Mucosa of gallbladder (tissue), 1 donor: ENCODE measurements around the gene TLR8. TPM values are rescaled to one million over a fixed set of nuclear protein-coding genes. Genes with fewer than 3 reads are reported as not detected.
"Not testable (repeated sequence)": the region's sequence is repeated elsewhere in the genome, so short reads cannot be mapped to it uniquely, and the experiment has no call there.

Source experiments
- DNase-seq: peaks from one replicate; pipeline ENCODE4 v3.0.0-alpha.2; 2020; ENCODE audit warnings: low spot score
- total RNA-seq: library from RNA; stranded (reverse); gene quantifications from one replicate; pipeline ENCODE4 v1.2.1, GENCODE V29; 2021
- donor health status: DM: no; HTN: no; CAD: no.

TLR8 gene
- total RNA-seq, 1 donor from 2014 or later: 1.4 TPM

DNA sequence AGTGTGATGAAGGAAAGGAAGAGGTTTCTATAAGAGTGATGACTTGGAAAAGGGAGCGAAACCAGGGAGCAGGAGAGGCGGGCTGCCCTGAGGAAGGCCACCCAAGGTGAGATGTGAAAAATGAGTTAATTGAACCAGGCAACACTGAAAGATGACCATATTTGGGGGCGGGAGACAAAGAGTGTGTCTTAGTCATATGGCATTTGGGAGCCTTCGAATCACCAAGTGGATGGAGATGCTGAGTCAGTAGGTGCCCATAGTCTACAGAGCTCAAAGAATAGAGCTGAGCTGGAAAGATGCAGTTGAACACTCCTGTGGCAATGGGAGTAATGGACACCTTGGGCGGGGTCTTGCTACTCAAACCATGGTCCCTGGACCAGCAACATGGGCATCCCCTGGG, 8.3 kb upstream of the TLR8 start:
- DNase-seq: no peak

DNA sequence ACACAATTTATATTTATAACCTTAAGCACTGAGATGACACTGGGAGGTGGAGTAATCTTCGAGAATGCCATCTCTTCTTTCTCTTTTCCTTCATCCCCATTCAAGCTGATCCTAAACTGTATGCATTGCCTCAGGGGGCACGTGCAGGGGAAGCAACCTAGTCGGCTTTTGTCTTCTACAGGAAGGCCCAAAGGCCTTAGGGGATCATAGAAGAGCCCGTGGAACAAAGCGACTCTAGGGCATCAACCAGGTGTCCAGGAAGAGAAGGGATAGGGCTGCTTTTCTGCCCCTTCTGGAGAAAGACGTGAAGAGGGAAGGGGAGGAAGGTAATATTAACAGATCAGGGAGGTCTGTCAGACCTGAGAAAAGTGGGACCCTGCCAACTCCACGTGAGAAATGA, 6.9 kb upstream of the TLR8 start:
- no peak for DNase-seq

DNA sequence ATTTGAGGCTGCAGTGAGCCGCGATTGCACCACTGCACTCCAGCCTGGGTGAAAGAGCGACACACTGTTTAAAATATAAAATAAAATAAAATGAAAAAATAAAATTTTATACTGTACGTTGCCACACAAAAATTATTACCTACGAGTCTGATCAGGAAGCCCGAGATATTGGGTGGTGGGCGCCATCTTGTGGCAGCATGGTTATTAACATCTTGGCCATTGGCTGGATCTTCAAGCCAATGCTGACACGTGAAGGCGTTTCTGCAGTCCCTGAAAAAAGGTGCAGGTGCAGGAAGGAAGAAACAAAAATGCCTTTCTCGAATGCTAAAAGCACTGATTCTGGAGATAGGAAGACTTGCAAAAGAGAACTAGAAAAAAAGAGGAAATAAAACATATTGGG, 4.9 kb upstream of the TLR8 start:
- DNase-seq: peak; percentile 64

DNA sequence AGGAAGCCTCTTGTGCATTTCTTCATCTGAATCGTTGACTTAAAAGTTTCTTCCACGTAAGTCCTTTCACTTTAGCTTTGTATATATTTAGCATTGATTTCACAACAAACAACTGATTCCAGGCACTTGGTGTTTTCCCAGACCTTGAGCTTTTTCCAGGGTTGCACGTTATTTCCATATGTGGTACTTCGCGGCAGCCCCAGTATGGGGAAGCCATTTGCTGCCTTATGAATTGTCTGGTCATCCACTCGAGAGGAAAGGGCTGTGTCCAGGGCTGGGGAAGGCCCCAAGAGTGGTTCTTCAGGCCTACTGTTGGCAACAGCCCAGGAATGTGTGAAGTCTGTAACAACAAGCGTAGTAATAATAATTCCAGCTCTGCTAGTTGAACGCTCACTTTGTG, 2.8 kb upstream of the TLR8 start:
- DNase-seq: peak; percentile 14

DNA sequence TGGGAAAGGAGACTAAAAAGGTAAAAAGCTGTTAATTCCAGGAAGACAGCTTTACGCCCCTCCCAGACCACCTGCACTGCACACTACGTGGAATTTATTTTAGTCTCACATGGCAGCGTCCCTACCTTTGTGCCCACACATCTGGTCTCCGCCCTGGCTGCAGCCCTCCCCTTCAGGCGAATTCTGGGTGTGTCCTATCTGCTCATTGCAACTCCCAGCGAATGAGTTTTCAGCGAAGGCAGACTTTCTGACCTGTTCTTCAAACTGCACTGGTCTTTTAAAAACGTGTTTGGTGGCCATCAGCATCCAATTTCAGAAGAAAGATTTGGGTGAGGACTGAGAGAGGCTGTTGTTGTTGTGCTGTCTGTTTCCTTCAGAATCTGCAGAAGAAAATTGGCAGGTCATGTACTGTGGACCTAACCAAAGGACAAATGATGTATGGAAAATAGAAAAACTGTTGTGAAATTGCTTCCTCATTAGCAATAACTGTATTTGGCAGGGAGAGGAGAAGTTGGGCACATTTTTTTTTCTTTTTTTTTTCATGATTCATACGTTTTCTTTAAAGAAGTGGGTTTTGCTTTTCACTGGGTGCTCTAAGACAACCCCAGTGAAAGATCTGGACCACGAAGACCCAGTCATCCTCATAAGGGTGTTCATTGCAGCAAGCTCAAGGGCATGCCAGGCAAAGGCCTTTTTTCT, 4.2 kb downstream of the TLR8 start:
- no peak for DNase-seq

DNA sequence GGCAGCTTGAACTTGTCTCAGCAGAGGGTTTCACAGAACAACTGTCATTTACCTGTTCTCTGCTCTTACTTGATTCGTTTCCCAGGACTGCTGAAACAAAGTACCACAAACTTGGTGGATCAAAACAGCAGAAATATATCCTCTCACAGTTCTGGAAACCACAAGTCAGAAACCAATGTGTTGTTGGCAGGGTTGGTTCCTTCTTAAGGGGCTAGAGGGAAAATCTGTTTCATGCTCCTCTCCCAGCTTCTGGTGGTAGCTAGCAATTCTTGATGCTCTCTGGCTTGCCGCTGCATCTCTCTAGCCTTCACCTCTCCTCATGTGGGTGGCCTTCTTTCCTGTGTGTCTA, 4.7 kb downstream of the TLR8 start:
- DNase-seq: no peak

DNA sequence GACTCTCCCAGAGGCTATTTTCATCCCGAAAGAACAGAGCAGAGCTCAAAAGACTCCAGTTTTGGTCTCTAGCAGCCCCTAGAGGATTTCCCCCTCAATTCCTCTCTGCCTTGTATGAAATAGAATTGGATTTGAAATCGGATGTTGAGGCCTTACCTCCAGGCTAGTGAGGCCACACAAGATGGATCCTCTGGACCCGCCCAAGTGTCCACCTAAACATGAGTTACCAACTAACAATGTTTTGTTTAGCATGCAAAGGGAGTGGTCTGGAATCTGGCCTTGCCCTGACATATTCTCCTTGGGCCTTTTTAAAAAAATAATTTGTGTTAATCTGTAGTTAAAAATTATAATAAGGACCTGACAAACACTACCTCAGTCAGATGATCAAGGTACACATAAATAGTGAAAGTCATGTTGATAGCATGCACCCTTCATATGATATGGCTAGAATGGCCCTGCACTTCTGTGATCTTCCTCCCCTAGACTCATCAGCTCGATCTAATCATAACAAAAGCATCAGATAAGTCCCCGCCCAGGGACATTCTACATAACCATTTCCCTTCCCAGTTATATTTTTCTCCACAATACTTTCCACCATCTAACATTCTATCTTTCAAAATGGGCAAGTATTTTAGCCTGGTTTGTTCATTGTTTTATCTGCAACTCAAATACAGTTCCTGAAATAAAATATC, 6.5 kb downstream of the TLR8 start:
- DNase-seq: no peak

DNA sequence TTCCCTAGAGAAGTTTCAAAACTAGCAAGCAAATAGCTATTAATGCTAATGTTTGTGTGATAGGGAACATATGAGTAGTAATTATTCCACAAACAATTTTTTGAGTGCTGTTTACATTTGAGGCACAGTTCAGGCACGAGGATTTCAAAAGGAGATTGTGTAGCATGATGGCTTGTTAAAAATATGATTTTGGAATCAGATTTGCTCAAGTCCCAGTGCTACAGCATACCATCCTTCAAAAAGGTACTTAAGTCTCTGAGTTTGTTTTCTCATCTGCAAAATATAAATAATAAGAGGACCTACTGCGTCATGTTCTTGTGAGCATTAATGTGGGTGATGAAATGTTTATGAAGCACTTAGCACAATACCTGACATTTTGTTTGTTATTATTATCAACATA, 11.3 kb downstream of the TLR8 start:
- DNase-seq: no peak

DNA sequence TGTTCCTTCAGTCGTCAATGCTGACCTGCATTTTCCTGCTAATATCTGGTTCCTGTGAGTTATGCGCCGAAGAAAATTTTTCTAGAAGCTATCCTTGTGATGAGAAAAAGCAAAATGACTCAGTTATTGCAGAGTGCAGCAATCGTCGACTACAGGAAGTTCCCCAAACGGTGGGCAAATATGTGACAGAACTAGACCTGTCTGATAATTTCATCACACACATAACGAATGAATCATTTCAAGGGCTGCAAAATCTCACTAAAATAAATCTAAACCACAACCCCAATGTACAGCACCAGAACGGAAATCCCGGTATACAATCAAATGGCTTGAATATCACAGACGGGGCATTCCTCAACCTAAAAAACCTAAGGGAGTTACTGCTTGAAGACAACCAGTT, 12.6 kb downstream of the TLR8 start:
- DNase-seq: no peak

DNA sequence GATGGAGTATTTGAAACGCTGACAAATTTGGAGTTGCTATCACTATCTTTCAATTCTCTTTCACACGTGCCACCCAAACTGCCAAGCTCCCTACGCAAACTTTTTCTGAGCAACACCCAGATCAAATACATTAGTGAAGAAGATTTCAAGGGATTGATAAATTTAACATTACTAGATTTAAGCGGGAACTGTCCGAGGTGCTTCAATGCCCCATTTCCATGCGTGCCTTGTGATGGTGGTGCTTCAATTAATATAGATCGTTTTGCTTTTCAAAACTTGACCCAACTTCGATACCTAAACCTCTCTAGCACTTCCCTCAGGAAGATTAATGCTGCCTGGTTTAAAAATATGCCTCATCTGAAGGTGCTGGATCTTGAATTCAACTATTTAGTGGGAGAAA, 13.2 kb downstream of the TLR8 start:
- no peak for DNase-seq

DNA sequence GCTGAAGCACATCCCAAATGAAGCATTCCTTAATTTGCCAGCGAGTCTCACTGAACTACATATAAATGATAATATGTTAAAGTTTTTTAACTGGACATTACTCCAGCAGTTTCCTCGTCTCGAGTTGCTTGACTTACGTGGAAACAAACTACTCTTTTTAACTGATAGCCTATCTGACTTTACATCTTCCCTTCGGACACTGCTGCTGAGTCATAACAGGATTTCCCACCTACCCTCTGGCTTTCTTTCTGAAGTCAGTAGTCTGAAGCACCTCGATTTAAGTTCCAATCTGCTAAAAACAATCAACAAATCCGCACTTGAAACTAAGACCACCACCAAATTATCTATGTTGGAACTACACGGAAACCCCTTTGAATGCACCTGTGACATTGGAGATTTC, 14.6 kb downstream of the TLR8 start:
- no peak for DNase-seq

DNA sequence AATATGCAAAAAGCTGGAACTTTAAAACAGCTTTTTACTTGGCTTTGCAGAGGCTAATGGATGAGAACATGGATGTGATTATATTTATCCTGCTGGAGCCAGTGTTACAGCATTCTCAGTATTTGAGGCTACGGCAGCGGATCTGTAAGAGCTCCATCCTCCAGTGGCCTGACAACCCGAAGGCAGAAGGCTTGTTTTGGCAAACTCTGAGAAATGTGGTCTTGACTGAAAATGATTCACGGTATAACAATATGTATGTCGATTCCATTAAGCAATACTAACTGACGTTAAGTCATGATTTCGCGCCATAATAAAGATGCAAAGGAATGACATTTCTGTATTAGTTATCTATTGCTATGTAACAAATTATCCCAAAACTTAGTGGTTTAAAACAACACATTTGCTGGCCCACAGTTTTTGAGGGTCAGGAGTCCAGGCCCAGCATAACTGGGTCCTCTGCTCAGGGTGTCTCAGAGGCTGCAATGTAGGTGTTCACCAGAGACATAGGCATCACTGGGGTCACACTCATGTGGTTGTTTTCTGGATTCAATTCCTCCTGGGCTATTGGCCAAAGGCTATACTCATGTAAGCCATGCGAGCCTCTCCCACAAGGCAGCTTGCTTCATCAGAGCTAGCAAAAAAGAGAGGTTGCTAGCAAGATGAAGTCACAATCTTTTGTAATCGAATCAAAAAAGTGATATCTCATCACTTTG, 15.6 kb downstream of the TLR8 start:
- DNase-seq: no peak

DNA sequence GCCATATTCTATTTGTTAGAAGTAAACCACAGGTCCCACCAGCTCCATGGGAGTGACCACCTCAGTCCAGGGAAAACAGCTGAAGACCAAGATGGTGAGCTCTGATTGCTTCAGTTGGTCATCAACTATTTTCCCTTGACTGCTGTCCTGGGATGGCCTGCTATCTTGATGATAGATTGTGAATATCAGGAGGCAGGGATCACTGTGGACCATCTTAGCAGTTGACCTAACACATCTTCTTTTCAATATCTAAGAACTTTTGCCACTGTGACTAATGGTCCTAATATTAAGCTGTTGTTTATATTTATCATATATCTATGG, 16.1 kb downstream of the TLR8 start:
- DNase-seq: no peak

DNA sequence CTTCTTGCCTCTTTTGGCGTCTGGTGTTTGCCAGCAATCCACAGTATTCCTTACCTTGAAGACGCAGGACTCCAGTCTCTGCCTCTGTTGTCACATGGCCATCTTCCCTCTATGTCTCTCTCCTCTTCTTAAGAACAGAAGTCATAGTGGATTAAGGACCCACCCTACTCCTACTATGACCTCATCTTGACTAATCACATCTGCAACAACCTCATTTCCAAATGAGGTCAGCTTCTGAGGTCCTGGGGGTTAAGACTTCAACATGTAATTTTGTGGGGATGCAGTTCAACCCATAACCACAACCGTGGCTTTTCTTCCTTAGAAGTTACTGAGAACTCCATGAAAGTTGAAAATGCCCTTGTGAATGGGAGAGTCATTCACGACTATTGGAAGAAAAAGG, 23.3 kb downstream of the TLR8 start:
- no peak for DNase-seq

DNA sequence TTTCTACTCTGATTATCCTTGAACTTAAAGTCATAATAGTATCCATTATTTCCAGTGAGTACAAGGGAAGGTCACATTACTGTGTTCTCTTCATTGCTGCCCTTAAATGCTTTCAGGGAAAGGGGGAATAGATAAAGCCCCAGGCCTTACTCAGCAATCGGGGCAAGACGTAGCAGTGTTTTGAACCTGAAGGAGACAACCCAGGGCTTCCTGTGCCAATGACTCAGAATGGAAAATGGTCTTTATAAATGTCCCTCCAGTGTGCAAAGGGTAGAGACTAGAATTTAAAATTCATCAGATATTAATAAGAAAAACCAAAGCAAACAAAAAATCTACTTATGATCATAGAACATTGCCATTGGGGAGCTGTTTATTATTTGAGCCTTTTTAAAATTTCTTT, 23.7 kb downstream of the TLR8 start:
- DNase-seq: no peak

DNA sequence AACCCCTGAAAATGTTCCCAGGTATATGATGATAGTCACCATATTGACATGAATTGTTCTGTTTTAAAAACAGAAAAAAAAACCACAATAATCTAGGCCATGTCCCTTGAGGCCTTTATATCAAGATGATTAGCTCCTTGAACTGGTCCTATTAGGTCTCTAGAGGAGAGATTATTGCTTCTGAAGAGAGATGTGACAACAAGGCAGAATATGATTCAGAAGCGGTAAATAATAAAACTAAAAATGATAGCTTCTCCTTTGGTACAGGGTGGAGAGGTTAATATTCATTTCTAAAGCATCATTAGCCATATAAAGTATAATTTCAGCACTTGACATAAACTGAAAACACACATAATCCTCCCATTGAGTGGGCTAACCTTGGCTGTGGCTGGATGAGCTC, 25.8 kb downstream of the TLR8 start:
- no peak for DNase-seq

DNA sequence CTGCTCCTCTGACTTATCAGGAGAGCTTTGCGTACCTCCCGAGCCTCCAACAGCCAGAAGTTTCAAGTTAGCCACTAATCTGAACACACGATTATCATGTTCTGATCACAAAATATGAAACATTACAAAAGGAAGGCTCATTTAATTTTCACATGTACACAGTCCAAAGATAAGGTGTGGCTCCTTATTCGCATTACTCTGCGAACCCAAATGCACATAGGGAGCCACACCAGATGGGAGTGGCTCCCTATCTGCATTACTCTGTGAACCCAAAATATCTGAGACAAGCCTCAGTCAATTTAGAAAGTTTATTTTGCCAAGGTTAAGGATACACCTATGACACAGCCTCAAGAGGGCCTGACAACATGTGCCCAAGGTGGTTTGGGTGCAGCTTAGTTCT, 28.4 kb downstream of the TLR8 start:
- DNase-seq: no peak

DNA sequence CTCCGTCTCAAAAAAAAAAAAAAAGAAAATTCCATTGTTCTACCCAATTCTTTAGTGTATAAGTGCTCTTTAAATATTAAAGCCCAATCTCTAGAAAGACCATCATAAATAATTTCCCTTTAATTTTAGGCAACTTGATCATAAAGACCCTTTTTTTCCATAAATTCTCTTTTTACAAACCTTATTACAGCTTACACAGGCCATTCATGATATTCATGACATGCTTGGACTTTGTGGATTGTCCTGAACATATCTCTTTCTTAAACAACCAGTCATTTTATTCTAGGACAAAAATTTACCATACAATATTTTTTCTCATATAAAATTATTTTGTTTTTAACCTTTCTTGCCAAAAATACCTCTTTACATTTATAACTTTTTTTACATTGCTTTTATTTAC, 30.5 kb downstream of the TLR8 start:
- no peak for DNase-seq

DNA sequence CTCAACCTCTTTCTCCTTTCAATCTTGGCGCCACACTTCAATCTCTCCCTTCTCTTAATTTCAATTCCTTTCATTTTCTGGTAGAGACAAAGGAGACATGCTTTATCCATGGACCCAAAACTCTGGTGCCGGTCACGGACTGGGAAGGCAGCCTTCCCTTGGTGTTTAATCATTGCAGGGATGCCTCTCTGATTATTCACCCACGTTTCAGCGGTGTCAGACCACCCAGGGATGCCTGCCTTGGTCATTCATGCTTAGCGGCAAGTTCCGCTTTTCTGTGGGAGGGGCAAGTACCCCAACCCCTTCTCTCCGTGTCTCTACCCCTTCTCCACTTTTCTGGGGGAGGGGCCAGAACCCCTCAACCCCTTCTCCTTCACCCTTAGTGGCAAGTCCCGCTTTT, 34.1 kb downstream of the TLR8 start:
- DNase-seq: not testable (repeated sequence)

DNA sequence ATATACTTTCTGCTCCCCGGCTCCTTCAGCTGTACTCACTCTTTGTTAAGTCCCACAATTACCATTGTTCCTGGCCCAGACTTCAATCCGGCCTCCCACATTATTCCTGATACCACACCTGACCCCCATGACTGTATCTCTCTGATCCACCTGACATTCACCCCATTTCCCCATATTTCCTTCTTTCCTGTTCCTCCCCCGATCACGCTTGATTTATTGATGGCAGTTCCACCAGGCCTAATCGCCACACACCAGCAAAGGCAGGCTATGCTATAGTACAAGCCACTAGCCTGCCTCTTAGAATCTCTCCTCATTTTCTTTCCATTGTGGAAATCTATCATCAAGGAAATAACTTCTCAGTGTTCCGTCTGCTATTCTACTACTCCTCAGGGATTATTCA, 37.2 kb downstream of the TLR8 start:
- not testable (repeated sequence) for DNase-seq

DNA sequence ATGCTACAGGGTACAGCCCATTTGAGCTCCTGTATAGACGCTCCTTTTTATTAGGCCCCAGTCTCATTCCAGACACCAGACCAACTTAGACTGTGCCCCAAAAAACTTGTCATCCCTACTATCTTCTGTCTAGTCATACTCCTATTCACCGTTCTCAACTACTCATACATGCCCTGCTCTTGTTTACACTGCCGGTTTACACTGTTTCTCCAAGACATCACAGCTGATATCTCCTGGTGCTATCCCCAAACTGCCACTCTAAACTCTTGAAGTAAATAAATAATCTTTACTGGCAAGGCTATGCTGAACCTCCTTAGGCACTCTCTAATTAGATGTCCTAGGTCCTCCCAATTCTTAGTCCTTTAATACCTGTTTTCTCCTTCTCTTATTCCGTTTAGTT, 38.0 kb downstream of the TLR8 start:
- DNase-seq: not testable (repeated sequence)

DNA sequence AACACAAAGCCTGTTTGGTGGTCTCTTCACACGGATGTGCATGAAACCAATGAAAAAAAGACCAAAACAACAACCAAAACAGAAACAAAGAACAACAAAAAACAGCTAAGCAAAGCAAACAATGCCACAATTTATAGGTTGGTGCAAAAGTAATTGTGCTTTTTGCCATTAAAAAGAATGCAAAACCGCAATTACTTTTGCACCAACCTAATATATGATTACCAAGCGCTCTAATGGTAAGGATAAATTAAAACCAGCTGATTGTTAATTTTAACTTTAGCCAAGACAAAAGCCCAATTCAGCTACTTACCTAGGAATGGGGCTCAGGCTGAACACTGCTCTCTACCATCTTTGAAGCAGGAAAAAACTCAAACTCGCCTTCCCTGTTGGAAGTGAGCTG, 39.1 kb downstream of the TLR8 start:
- no peak for DNase-seq

DNA sequence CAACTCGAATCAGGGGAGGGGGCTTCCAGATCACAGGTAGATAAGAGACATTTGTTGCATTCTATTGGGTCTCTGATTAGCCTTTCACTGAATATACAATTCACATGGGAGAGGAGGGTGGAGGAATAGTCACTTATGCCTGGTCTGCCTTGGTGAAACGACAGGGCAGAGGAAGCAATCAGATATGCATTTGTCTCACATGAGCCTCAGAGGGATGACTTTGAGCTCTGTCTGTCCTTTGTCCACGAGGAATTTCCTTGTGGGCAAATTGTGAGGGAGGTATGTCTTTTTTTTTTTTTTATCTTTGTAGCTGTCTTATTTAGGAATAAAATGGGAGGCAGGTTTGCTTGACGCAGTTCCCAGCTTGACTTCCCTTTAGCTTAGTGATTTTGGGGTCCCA, 40.0 kb downstream of the TLR8 start:
- DNase-seq: no peak
